Activated CD4-positive, alpha-beta T cell treated with anti-CD3 and anti-CD28 coated beads for 24 hours (primary cell): Measurements from ENCODE around the gene CLASP2.
"Not testable (repeated sequence)": the region's sequence is repeated elsewhere in the genome, so short reads cannot be mapped to it uniquely, and the experiment has no call there.

Source experiments
- DNase-seq, 2 donors: peaks; one replicate each; pipeline ENCODE4 v3.0.0-alpha.2; 2020; ENCODE audit warnings: low read depth in 2 of 2

CLASP2 gene

GRCh38 chr3:33543601-33544000, 174.5 kb downstream of the CLASP2 start:
- no peak for DNase-seq

DNA sequence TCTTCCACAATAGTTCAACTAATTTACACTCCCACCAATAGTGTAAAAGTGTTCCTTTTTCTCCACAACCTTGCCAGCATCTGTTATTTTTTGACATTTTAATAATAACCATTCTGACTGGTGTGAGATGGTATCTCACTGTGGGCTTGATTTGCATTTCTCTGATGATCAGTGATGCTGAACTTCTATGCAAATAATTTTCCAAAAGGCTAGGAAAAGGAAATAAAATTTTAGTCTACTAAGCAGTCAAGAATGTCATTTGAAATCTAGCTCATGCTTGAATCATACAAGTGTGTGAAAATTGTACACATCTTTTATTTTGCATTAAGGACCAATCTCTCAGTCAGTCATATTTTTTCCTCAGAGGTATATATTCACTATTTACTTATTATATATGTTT, 176.1 kb downstream of the CLASP2 start:
- DNase-seq: no peak

- no peak for DNase-seq
These were observed 179.2 kb downstream of the CLASP2 start for GRCh38 chr3:33538678-33539339.

DNA sequence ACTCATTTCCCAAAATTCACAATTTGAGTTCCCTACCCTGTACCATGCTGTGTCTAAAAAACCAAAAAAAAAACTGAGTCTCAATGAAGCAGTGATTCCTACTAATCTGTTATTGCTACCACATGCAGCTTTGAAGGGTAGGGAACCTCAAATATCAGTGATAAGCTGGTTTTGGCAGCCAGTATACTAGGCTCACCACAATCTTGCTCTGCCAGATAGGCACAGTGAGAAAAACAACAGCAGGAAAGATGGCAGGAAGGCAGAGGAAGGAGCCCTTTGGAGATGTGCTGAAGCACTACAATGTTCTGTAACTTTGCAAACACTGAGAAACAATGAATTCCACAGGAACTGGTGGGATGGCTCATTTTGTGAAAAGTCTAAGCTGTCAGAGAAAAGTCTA, 180.9 kb downstream of the CLASP2 start:
- no peak for DNase-seq

GRCh38 chr3:33526787-33527186, 191.3 kb downstream of the CLASP2 start:
- DNase-seq: no peak

- no peak for DNase-seq
These were observed 192.8 kb downstream of the CLASP2 start for GRCh38 chr3:33525232-33525631.

- no peak for DNase-seq
These were observed 194.9 kb downstream of the CLASP2 start for GRCh38 chr3:33523093-33523667.

DNA sequence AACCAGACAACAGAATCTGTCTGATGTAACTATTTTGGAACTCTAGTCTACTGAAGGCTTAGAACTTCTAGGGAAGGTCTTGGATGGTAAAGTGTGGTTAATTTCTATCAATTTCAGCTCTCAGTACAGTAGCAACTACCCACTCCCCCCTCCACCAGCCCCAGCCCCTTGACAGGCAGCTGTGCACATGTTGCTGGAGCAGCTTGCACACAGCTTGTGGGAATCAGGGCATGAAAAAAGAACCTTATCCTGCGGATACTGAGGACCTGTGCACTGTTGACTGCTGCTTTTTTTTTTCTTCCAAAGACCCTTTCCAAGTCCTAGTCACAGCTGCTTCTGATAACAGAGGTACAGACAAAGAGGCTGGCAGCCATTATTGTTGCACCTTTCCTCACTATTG, 196.3 kb downstream of the CLASP2 start:
- no peak for DNase-seq

- no peak for DNase-seq
These were observed 204.7 kb downstream of the CLASP2 start for GRCh38 chr3:33513262-33513863.

- no peak for DNase-seq
These were observed 213.0 kb downstream of the CLASP2 start for GRCh38 chr3:33505027-33505426.

DNA sequence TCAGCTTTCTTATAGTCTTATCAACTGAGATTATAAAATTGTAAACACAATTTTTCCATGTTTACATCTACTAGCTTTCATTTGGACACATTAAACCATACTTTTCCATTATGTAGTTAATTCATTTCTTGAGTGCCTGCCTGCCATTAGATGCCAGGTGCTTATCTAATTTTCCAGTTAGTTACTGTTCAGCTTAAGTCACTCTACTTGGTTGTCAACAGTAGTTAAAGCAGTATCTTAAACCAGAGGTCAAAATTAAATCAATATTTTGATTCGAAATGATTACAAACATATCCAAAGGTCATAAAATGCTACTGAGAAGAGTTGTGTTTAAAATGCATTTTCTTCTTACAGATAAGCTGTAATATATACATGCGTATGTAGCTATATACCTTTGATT, 221.6 kb downstream of the CLASP2 start:
- DNase-seq: no peak

DNA sequence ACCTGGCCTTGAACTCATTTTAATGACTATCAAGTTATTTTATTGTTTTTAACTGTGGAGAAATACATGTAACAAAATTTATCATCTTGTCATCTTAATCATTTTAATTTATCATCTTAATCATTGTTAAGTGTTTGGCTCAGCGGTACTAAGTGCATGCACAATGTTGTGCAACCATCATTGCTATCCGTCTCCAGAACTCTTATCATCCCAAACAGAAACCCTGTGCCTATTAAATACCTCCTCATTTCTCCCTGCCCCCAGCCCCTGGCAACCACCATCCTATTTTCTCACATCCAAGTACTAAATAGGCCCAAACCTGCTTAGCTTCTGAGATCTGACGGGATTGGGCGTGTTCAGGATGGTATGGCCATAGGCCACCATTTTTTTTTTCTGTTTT, 226.3 kb downstream of the CLASP2 start:
- DNase-seq: no peak

DNA sequence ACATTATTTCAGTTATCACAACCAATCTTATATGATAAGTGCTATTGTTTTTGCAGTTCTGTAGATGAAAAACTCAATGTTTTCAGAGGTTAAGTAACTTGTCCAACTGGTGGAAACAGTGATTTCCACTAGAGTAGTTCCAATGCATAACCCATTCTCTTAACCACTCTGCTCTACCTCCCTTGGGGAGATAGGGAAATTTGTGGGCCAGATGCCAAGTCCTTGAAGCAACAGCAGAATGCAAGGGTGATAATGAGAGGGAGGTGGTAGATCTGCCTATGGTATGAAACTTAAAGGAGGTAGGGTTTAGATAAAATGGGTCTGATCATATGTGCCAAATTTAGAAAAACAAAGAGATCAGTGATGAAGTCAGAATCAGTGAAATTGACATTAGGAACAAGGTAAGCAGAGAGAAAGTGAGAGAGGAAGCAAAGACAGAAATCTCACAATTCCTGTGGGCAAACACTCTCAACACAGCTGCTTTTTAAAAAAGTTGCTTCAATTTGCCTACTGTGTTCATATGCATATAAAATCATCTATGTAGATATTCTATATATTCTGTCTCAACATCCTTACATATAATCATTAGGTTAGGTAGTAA, 227.3 kb downstream of the CLASP2 start:
- no peak for DNase-seq

DNA sequence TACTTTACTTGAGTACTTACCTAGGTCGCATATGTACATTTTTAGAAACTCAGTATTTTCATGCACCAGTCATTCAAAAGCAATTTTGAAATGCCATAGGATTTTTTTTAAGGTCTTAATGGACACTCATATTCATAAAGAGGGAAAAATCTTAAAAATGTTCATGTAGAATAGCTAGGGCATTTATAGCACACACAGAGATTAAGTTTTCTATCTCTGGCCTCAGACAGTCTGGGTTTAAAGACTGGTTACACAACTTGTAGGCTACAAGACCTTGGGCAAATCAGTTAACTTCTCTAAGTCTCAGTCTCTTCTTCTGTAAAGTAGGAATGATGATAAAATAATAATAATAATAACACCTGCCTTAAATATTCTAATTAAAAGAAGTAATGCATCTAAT, 229.4 kb downstream of the CLASP2 start:
- DNase-seq: no peak

- DNase-seq: no peak
These were observed 229.8 kb downstream of the CLASP2 start for GRCh38 chr3:33488246-33488645.

GRCh38 chr3:33482111-33482521, 235.9 kb downstream of the CLASP2 start:
- no peak for DNase-seq

- DNase-seq: no peak
These were observed 243.2 kb downstream of the CLASP2 start for GRCh38 chr3:33474896-33475295.

DNA sequence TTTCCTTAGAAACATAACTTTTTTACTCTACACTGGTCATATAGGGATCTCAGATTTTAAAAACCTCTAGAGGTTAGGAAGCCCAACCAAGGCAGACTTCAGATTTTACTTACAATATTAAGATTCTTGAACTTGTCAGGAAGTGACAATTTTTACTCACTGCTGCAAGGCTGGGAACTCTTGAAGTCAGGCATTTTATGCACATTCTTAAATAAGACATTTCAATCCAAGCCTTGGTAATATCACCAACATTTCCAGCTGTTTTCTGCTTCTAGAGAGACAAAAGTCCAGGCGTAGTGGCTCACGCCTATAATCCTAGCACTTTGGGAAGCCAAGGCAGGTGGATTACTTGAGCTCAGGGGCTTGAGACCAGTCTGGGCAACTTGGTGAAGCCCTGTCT, 244.2 kb downstream of the CLASP2 start:
- DNase-seq: no peak

GRCh38 chr3:33467786-33468185, 250.3 kb downstream of the CLASP2 start:
- no peak for DNase-seq

- no peak for DNase-seq
These were observed 257.0 kb downstream of the CLASP2 start for GRCh38 chr3:33461097-33461496.

GRCh38 chr3:33459577-33459976, 258.5 kb downstream of the CLASP2 start:
- not testable (repeated sequence) for DNase-seq

- DNase-seq: no peak
These were observed 259.6 kb downstream of the CLASP2 start for GRCh38 chr3:33458446-33458845.

DNA sequence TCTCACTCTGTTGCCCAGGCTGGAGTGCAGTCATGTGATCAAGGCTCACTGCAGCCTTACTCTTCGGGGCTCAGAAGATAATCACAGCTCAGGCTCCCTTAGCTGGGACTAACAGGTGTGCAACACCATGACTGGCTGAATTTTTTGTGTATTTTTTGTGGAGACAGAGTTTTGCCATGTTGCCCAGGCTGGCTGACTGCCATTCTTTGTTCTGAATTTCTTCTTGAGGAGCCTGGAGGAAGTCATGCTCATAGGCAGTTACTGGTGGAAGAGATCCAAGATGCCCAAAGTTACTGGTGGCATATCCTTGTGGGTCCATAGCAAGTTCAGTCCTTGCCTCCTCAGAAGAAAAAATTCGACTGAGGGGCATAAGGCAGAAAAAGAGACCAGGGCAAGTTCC, 261.3 kb downstream of the CLASP2 start:
- DNase-seq: no peak
